Measurements from ENCODE around the gene SOX5. TPM values are rescaled to one million over a fixed set of nuclear protein-coding genes. Genes with fewer than 3 reads are reported as not detected.
"Not testable (repeated sequence)": the region's sequence is repeated elsewhere in the genome, so short reads cannot be mapped to it uniquely, and the experiment has no call there.

SOX5 gene
- total and polyA plus RNA-seq, 2 experiments from 2014 or later, result 14.8 to 26.4 TPM

DNA sequence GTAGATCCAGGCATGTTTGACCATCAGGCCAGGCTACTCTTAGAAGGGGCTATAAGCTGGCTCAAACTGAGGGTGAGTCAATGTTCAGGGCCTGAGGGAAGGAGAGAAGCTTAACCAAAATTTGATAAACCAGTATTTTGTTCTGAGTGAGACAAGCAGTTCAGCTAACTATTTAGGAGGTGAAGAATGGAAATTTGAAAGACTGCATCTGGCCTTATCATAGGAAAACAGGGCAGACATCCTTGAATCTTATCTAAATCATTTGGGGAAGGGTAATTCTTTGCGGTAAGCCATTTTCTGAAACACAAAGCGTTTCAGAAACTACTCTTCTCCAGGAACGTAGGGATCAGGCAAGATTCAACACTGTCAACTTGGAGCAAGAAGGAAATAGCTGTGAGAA lies 447.2 kb downstream of the SOX5 start:
- WGBS (ENCODE audit: low lambda C conversion rate, missing lambda C conversion rate), result 61% methylated on average over 3 of the region's 3 CpGs
- H3K27ac ChIP-seq, result no peak overlapping the region
- H2AFZ ChIP-seq, result no peak overlapping the region
- TF ChIP-seq EZH2 (IDR thresholded peaks at IDR 0.05; ENCODE audit: borderline replicate concordance) (no peak), EZH2phosphoT487 (IDR thresholded peaks at IDR 0.05; ENCODE audit: low read depth, severe bottlenecking, unreplicated experiment) (no peak)
- TF ChIP-seq, protein P1, sequence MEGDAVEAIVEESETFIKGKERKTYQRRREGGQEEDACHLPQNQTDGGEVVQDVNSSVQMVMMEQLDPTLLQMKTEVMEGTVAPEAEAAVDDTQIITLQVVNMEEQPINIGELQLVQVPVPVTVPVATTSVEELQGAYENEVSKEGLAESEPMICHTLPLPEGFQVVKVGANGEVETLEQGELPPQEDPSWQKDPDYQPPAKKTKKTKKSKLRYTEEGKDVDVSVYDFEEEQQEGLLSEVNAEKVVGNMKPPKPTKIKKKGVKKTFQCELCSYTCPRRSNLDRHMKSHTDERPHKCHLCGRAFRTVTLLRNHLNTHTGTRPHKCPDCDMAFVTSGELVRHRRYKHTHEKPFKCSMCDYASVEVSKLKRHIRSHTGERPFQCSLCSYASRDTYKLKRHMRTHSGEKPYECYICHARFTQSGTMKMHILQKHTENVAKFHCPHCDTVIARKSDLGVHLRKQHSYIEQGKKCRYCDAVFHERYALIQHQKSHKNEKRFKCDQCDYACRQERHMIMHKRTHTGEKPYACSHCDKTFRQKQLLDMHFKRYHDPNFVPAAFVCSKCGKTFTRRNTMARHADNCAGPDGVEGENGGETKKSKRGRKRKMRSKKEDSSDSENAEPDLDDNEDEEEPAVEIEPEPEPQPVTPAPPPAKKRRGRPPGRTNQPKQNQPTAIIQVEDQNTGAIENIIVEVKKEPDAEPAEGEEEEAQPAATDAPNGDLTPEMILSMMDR (IDR thresholded peaks at IDR 0.05; ENCODE audit: poor library complexity), result no peak
- no peaks in the 10 kb centered on the region for H4K20me1 ChIP-seq (ENCODE audit: insufficient read depth, poor library complexity, severe bottlenecking)
- no peaks in the 10 kb centered on the region for H3K9me3 ChIP-seq (ENCODE audit: low read depth)
- H3K4me2 ChIP-seq, result no peak overlapping the region
- no peaks in the 10 kb centered on the region for H3K4me1 ChIP-seq (ENCODE audit: insufficient read depth)
- no peaks in the 10 kb centered on the region for H3K27me3 ChIP-seq
- H3K4me3 ChIP-seq, result no peak overlapping the region
- H3K79me2 ChIP-seq, result no peaks in the 10 kb centered on the region
- DNase-seq (ENCODE audit: low spot score), result no peak
- H3K36me3 ChIP-seq (replicated peaks; ENCODE audit: insufficient read depth, low read depth), result no peaks in the 10 kb centered on the region
- H3K9me2 ChIP-seq (replicated peaks; ENCODE audit: insufficient read depth), result no peaks in the 10 kb centered on the region

DNA sequence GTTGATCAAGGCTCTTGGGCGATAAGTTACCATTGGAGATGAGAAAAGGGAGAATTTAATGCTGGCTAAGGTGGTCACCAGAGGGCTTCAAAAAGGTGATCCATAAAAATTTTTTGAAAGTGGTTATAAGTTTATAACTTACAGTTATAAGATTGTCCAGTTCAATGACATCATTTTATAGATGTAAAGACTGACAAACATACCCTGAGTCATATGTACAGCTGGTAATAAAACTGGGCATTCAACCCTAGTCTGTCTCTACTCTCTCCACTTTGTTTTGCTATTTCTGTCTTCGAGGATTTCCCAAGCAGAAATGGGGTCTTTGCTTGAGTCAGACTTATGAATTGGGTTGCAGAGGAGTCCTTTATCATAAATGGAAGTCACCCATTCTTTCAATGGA lies 454.0 kb downstream of the SOX5 start:
- 84% methylated on average over 2 of the region's 2 CpGs for WGBS (ENCODE audit: low lambda C conversion rate, missing lambda C conversion rate)
- no peaks in the 10 kb centered on the region for H3K9me3 ChIP-seq (ENCODE audit: low read depth)
- no peaks in the 10 kb centered on the region for H3K9me2 ChIP-seq (replicated peaks; ENCODE audit: insufficient read depth)
- H3K27me3 ChIP-seq, result no peaks in the 10 kb centered on the region
- H3K4me3 ChIP-seq, result no peak overlapping the region
- TF ChIP-seq, protein P1 (IDR thresholded peaks at IDR 0.05; ENCODE audit: poor library complexity), result no peak
- no peak for TF ChIP-seq EZH2phosphoT487 (IDR thresholded peaks at IDR 0.05; ENCODE audit: low read depth, severe bottlenecking, unreplicated experiment)
- TF ChIP-seq EZH2 (IDR thresholded peaks at IDR 0.05; ENCODE audit: borderline replicate concordance), result no peak
- no peaks in the 10 kb centered on the region for H3K79me2 ChIP-seq
- no peaks in the 10 kb centered on the region for H3K36me3 ChIP-seq (replicated peaks; ENCODE audit: insufficient read depth, low read depth)
- H2AFZ ChIP-seq, result no peak overlapping the region
- no peak overlapping the region for H3K27ac ChIP-seq
- no peak for DNase-seq (ENCODE audit: low spot score)
- H3K4me2 ChIP-seq, result no peak overlapping the region
- no peaks in the 10 kb centered on the region for H4K20me1 ChIP-seq (ENCODE audit: insufficient read depth, poor library complexity, severe bottlenecking)
- no peaks in the 10 kb centered on the region for H3K4me1 ChIP-seq (ENCODE audit: insufficient read depth)

DNA sequence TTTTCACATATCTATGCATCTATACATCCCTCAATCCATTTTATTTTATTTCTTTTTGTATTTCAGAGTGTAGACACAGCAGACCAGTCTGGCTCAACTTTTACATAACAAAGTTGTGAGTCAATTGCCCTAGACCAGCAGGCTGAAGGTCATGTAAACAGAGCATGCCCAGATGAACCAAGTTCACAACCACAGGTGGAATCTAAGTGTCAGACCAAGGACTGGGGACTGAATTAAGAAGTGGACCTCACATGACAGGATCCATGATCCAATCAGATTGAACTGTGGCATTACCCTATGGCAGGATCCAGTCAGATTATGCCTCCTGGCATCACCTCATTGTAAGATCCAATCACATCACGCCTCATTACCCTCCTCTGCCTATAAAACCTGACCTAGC lies 455.8 kb downstream of the SOX5 start:
- H3K4me3 ChIP-seq, result no peak overlapping the region
- no peak for DNase-seq (ENCODE audit: low spot score)
- no peak overlapping the region for H3K27ac ChIP-seq
- H3K4me1 ChIP-seq (ENCODE audit: insufficient read depth), result no peaks in the 10 kb centered on the region
- H3K27me3 ChIP-seq, result no peaks in the 10 kb centered on the region
- H3K79me2 ChIP-seq, result no peaks in the 10 kb centered on the region
- TF ChIP-seq EZH2 (IDR thresholded peaks at IDR 0.05; ENCODE audit: borderline replicate concordance) (no peak), EZH2phosphoT487 (IDR thresholded peaks at IDR 0.05; ENCODE audit: low read depth, severe bottlenecking, unreplicated experiment) (no peak)
- TF ChIP-seq, protein P1 (IDR thresholded peaks at IDR 0.05; ENCODE audit: poor library complexity), result no peak
- no peak overlapping the region for H3K4me2 ChIP-seq
- no peaks in the 10 kb centered on the region for H3K36me3 ChIP-seq (replicated peaks; ENCODE audit: insufficient read depth, low read depth)
- 95% methylated on average over 1 of the region's 1 CpG for WGBS (ENCODE audit: low lambda C conversion rate, missing lambda C conversion rate)
- no peaks in the 10 kb centered on the region for H3K9me2 ChIP-seq (replicated peaks; ENCODE audit: insufficient read depth)
- H2AFZ ChIP-seq, result no peak overlapping the region
- no peaks in the 10 kb centered on the region for H3K9me3 ChIP-seq (ENCODE audit: low read depth)
- H4K20me1 ChIP-seq (ENCODE audit: insufficient read depth, poor library complexity, severe bottlenecking), result no peaks in the 10 kb centered on the region

DNA sequence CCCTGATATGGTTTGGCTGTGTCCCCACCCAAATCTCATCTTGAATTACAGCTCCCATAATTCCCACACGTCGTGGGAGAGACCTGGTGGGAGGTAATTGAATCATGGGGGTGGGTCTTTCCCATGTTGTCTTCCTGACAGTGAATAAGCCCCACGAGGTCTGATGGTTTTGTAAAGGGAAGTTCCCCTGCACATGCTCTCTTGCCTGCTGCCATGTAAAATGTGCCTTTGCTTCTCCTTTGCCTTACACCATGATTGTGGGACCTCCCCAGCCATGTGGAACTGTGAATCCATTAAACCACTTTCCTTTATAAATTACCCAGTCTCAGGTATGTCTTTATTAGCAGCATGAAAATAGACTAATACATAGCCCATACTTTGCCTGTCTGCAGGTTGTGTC lies 458.4 kb downstream of the SOX5 start:
- not testable (repeated sequence) for H3K36me3 ChIP-seq (replicated peaks; ENCODE audit: insufficient read depth, low read depth); H3K9me2 ChIP-seq (replicated peaks; ENCODE audit: insufficient read depth); H3K4me1 ChIP-seq (ENCODE audit: insufficient read depth); DNase-seq (ENCODE audit: low spot score); H4K20me1 ChIP-seq (ENCODE audit: insufficient read depth, poor library complexity, severe bottlenecking); H3K4me2 ChIP-seq; H3K4me3 ChIP-seq; H2AFZ ChIP-seq; H3K79me2 ChIP-seq; H3K9me3 ChIP-seq (ENCODE audit: low read depth); H3K27me3 ChIP-seq; H3K27ac ChIP-seq
- WGBS (ENCODE audit: low lambda C conversion rate, missing lambda C conversion rate), result 78% methylated on average over 3 of the region's 3 CpGs

All from hepatocyte (in vitro differentiated cells).